SU-DHL-6 (cell line): ENCODE measurements around the gene ANKS1B.

Experiments used
- H2AFZ ChIP-seq: fragments of 200-600 bp; sonication (generic); 2 replicates; pipeline ENCODE4 v1.6.1; 2014; ENCODE audit warnings: low read depth, mild to moderate bottlenecking, moderate library complexity, mixed read lengths, antibody characterized with exemption, low read length; ENCODE audit not compliant: severe bottlenecking
- H3F3A ChIP-seq: fragments of 200-600 bp; shearing (Covaris generic); 2 replicates; pipeline ENCODE4 v1.6.0; 2016; ENCODE audit warnings: antibody characterized with exemption, mild to moderate bottlenecking; ENCODE audit not compliant: insufficient read depth
- H3K27ac ChIP-seq: fragments of 200-600 bp; sonication (generic); 2 replicates; pipeline ENCODE4 v1.5.1; 2016; ENCODE audit warnings: low read depth, mild to moderate bottlenecking, low read length, moderate library complexity, mixed read lengths
- H3K27me3 ChIP-seq: fragments of 200-600 bp; sonication (generic), shearing (Covaris generic); 2 replicates; pipeline ENCODE4 v1.6.0; 2014; ENCODE audit warnings: mild to moderate bottlenecking, low read length
- H3K36me3 ChIP-seq: fragments of 200-600 bp; sonication (generic); 2 replicates; pipeline ENCODE4 v1.6.1; 2014; ENCODE audit warnings: mild to moderate bottlenecking, low read length, mixed read lengths
- H3K4me2 ChIP-seq: fragments of 300-600, 200-600 bp; shearing (Covaris generic), sonication (generic); 2 replicates; pipeline ENCODE4 v1.6.0; 2014; ENCODE audit warnings: low read length, low read depth, mild to moderate bottlenecking; ENCODE audit not compliant: poor library complexity, severe bottlenecking
- H3K4me3 ChIP-seq: fragments of 200-600 bp; sonication (generic); 2 replicates; pipeline ENCODE4 v1.5.1; 2014; ENCODE audit warnings: antibody characterized with exemption, low read length, mild to moderate bottlenecking, mixed read lengths; ENCODE audit not compliant: insufficient read depth, poor library complexity, severe bottlenecking
- H3K79me2 ChIP-seq: fragments of 200-600 bp; sonication (generic); 2 replicates; pipeline ENCODE4 v1.6.1; 2014; ENCODE audit warnings: mild to moderate bottlenecking, low read length, moderate library complexity; ENCODE audit not compliant: insufficient read depth
- H3K9ac ChIP-seq: fragments of 200-600 bp; sonication (generic); 2 replicates; pipeline ENCODE4 v1.7.0; 2014; ENCODE audit warnings: mild to moderate bottlenecking, low read length
- H3K9me2 ChIP-seq: fragments of 200-600 bp; sonication (generic); replicated peaks from 2 replicates; pipeline ENCODE4 v1.6.1; 2014; ENCODE audit warnings: low read length; ENCODE audit not compliant: insufficient read depth
- H3K9me3 ChIP-seq: fragments of 200-600 bp; sonication (generic); 2 replicates; pipeline ENCODE4 v1.6.1; 2014; ENCODE audit warnings: low read length, mixed read lengths; ENCODE audit not compliant: insufficient read depth
- H4K20me1 ChIP-seq: fragments of 200-600 bp; sonication (generic); 2 replicates; pipeline ENCODE4 v1.6.1; 2014; ENCODE audit warnings: low read depth, mild to moderate bottlenecking, antibody characterized with exemption, low read length, moderate library complexity, mixed read lengths
- EZH2phosphoT487 ChIP-seq: fragments of 200-600 bp; sonication (generic), shearing (Covaris generic); conservative IDR thresholded peaks from 2 replicates; pipeline ENCODE4 v1.6.1; 2018; ENCODE audit warnings: mild to moderate bottlenecking, antibody characterized with exemption, low read length, moderate library complexity, mixed read lengths
- TF ChIP-seq, protein P1 (sequence below): fragments of 200-600 bp; sonication (generic); IDR thresholded peaks from one replicate; pipeline ENCODE4 v1.5.1; 2017; ENCODE audit warnings: antibody characterized with exemption, mild to moderate bottlenecking, low read length, moderate library complexity; ENCODE audit not compliant: insufficient read depth, poor library complexity, severe bottlenecking

ANKS1B gene

DNA sequence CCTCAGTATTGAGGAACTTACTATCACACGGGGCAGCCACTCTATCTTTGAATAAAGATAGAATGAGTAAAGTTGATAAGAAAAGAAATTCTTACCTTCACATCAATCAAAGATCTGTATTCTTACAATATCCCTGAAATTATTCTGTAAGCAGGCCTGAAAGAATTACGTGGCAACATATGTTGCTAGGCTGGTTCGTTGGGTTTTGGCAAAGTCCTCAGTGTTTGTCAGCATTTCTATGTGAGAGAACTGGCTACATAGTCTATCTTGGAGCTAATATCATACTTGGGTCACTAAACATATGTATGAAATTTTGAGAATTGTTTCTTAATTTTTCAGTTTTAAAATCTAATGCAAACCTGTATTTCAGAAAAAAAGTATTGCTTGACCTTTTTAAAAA lies 749.4 kb downstream of the ANKS1B start:
- Histone ChIP-seq H3K9me2 (no peaks in the 10 kb centered on the region), H3K27ac (no peak overlapping the region), H3K27me3 (no peaks in the 10 kb centered on the region), H3K9me3 (no peaks in the 10 kb centered on the region), H3K9ac (no peak overlapping the region), H3K4me3 (no peak overlapping the region), H3F3A (no peaks in the 10 kb centered on the region), H2AFZ (no peak overlapping the region), H4K20me1 (no peaks in the 10 kb centered on the region), H3K36me3 (no peaks in the 10 kb centered on the region), H3K79me2 (no peaks in the 10 kb centered on the region), H3K4me2 (no peak overlapping the region)
- TF ChIP-seq, protein P1, sequence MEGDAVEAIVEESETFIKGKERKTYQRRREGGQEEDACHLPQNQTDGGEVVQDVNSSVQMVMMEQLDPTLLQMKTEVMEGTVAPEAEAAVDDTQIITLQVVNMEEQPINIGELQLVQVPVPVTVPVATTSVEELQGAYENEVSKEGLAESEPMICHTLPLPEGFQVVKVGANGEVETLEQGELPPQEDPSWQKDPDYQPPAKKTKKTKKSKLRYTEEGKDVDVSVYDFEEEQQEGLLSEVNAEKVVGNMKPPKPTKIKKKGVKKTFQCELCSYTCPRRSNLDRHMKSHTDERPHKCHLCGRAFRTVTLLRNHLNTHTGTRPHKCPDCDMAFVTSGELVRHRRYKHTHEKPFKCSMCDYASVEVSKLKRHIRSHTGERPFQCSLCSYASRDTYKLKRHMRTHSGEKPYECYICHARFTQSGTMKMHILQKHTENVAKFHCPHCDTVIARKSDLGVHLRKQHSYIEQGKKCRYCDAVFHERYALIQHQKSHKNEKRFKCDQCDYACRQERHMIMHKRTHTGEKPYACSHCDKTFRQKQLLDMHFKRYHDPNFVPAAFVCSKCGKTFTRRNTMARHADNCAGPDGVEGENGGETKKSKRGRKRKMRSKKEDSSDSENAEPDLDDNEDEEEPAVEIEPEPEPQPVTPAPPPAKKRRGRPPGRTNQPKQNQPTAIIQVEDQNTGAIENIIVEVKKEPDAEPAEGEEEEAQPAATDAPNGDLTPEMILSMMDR, result no peak
- TF ChIP-seq EZH2phosphoT487, result no peak

DNA sequence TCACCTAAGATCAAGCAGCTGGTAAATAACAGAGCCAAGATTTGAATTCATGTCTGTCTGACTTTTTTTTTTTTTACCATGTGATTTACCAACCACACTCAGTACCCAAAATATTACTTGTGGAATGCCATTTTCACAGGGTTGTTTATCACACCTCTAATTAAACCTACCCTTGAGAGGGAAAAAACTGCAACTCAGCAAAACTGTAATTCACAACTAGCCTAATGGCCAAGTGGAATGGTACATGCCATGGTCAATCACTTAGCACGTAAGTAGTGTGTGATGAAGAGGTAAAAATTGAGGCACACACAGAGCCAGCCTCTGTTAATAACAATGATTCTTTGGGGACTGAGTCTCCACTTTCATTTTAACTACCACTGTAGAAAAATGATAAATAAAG lies 750.0 kb downstream of the ANKS1B start:
- H3K9me3 ChIP-seq, result no peaks in the 10 kb centered on the region
- no peak overlapping the region for H3K9ac ChIP-seq
- TF ChIP-seq EZH2phosphoT487, result no peak
- TF ChIP-seq, protein P1, result no peak
- no peaks in the 10 kb centered on the region for H3K36me3 ChIP-seq
- H3K27me3 ChIP-seq, result no peaks in the 10 kb centered on the region
- no peaks in the 10 kb centered on the region for H4K20me1 ChIP-seq
- no peaks in the 10 kb centered on the region for H3K79me2 ChIP-seq
- no peak overlapping the region for H3K4me3 ChIP-seq
- no peaks in the 10 kb centered on the region for H3F3A ChIP-seq
- no peak overlapping the region for H3K4me2 ChIP-seq
- H3K9me2 ChIP-seq, result no peaks in the 10 kb centered on the region
- H2AFZ ChIP-seq, result no peak overlapping the region
- no peak overlapping the region for H3K27ac ChIP-seq

DNA sequence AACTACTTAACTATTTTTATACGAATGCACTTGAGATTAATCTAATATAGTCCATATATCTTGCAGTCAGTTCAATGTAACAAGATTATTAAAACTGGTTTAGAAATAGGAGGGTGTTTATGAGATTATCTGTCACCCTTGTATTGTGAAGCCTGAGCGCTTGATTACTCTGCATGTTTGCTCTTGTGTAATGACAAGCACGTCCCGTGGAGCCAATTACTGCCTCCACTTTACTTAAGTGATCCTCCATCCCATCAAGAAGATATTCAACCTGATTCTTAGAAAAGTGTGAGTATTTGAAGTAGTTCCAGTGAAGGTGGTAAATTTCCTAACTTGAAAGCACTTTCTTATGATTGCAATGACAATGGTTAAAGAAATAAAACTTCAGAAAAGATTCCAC lies 752.4 kb downstream of the ANKS1B start:
- H3K79me2 ChIP-seq, result no peaks in the 10 kb centered on the region
- no peaks in the 10 kb centered on the region for H4K20me1 ChIP-seq
- H3F3A ChIP-seq, result no peaks in the 10 kb centered on the region
- no peak for TF ChIP-seq EZH2phosphoT487
- H3K9ac ChIP-seq, result no peak overlapping the region
- H3K9me3 ChIP-seq, result no peaks in the 10 kb centered on the region
- H3K36me3 ChIP-seq, result no peaks in the 10 kb centered on the region
- no peaks in the 10 kb centered on the region for H3K27me3 ChIP-seq
- no peak overlapping the region for H2AFZ ChIP-seq
- no peak overlapping the region for H3K4me2 ChIP-seq
- H3K4me3 ChIP-seq, result no peak overlapping the region
- H3K9me2 ChIP-seq, result no peaks in the 10 kb centered on the region
- no peak overlapping the region for H3K27ac ChIP-seq

DNA sequence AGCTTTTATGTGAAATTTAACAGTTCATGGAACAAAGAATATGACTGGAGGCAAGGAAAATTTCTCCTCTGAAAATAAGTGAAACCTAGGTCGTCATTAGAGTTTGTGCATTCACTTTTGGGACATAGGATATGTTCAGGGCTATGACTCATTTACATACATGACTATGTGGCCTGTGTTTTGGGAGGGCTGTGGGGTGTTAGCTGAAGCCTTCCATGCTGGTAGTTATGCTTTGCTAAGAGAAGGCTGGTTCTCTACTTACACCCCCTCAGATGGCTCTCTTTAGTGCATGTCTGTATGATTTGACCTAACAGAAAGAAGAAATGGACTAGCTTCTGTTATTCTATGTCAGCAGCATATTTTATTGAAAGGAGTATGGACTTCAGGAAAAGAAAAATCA lies 753.7 kb downstream of the ANKS1B start:
- no peak overlapping the region for H3K4me2 ChIP-seq
- no peaks in the 10 kb centered on the region for H3F3A ChIP-seq
- H4K20me1 ChIP-seq, result no peaks in the 10 kb centered on the region
- H3K9ac ChIP-seq, result no peak overlapping the region
- no peaks in the 10 kb centered on the region for H3K79me2 ChIP-seq
- H2AFZ ChIP-seq, result no peak overlapping the region
- no peaks in the 10 kb centered on the region for H3K9me3 ChIP-seq
- H3K4me3 ChIP-seq, result no peak overlapping the region
- H3K27ac ChIP-seq, result no peak overlapping the region
- H3K36me3 ChIP-seq, result no peaks in the 10 kb centered on the region
- no peaks in the 10 kb centered on the region for H3K27me3 ChIP-seq
- TF ChIP-seq, protein P1, result no peak
- no peak for TF ChIP-seq EZH2phosphoT487
- no peaks in the 10 kb centered on the region for H3K9me2 ChIP-seq
